Mesenchymal stem cell (in vitro differentiated cells and primary cell): ENCODE results near the gene NEURL3.

Experiments used
- DNase-seq: peaks from one replicate; pipeline ENCODE4 v3.0.0-alpha.2; 2013
- H2AFZ ChIP-seq: one replicate; pipeline ENCODE4 v1.6.1; 2013; ENCODE audit warnings: low read depth, mild to moderate bottlenecking, control low read depth, inconsistent platforms, low read length, moderate library complexity
- H2AK5ac ChIP-seq: 2 replicates; pipeline ENCODE4 v1.6.1; 2013; ENCODE audit warnings: low read length, moderate library complexity, mild to moderate bottlenecking, inconsistent platforms; ENCODE audit not compliant: severe bottlenecking
- H2BK120ac ChIP-seq: one replicate; pipeline ENCODE4 v1.6.1; 2013; ENCODE audit warnings: low read depth, mild to moderate bottlenecking, inconsistent platforms, low read length, moderate library complexity
- H2BK12ac ChIP-seq, 2 experiments: one replicate each; pipeline ENCODE4 v1.6.1; 2013; ENCODE audit warnings: inconsistent platforms in 2 of 2, low read length in 2 of 2, mild to moderate bottlenecking in 2 of 2, moderate library complexity in 2 of 2, control low read depth in 1 of 2
- H2BK15ac ChIP-seq: one replicate; pipeline ENCODE4 v1.6.1; 2013; ENCODE audit warnings: mild to moderate bottlenecking, low read depth, inconsistent platforms; ENCODE audit not compliant: poor library complexity, severe bottlenecking
- H2BK5ac ChIP-seq: 2 replicates; pipeline ENCODE4 v1.6.1; 2013; ENCODE audit warnings: low read depth, mild to moderate bottlenecking, low read length, control low read depth, inconsistent platforms; ENCODE audit not compliant: poor library complexity, severe bottlenecking
- H3K14ac ChIP-seq, 2 experiments: one replicate each; pipeline ENCODE4 v1.6.1; 2013; ENCODE audit warnings: inconsistent platforms in 2 of 2, low read length in 2 of 2, control low read depth in 1 of 2, mild to moderate bottlenecking in 1 of 2, moderate library complexity in 1 of 2
- H3K18ac ChIP-seq, 2 experiments: one replicate each; pipeline ENCODE4 v1.6.1; 2013; ENCODE audit warnings: inconsistent platforms in 2 of 2, low read length in 2 of 2, control low read depth in 1 of 2, low read depth in 1 of 2, mild to moderate bottlenecking in 1 of 2
- H3K23ac ChIP-seq, 2 experiments: one replicate each; pipeline ENCODE4 v1.6.1; 2013; ENCODE audit warnings: inconsistent platforms in 2 of 2, low read length in 2 of 2, mild to moderate bottlenecking in 2 of 2, moderate library complexity in 2 of 2, control low read depth in 1 of 2
- H3K27ac ChIP-seq: 2 replicates; pipeline ENCODE4 v1.5.1; 2013; ENCODE audit warnings: mild to moderate bottlenecking, moderate library complexity, low read length, control low read depth, inconsistent platforms; ENCODE audit not compliant: poor library complexity, severe bottlenecking
- H3K27me3 ChIP-seq, 2 experiments: 2 replicates each; pipeline versions ENCODE4 v1.6.1 to v1.7.0; 2013; ENCODE audit warnings: low read length in 2 of 2, mild to moderate bottlenecking in 2 of 2, moderate library complexity in 2 of 2, control low read depth in 1 of 2, inconsistent platforms in 1 of 2; ENCODE audit not compliant: control insufficient read depth in 1 of 2, insufficient read depth in 1 of 2
- H3K36me3 ChIP-seq, 2 experiments: 2 replicates each; pipeline versions ENCODE4 v1.6.1 to v1.7.0; 2013; ENCODE audit warnings: low read length in 2 of 2, control low read depth in 1 of 2, inconsistent platforms in 1 of 2, low read depth in 1 of 2, mild to moderate bottlenecking in 1 of 2; ENCODE audit not compliant: insufficient read depth in 2 of 2, control insufficient read depth in 1 of 2
- H3K4ac ChIP-seq, 2 experiments: one replicate each; pipeline ENCODE4 v1.6.1; 2013; ENCODE audit warnings: inconsistent platforms in 2 of 2, low read length in 2 of 2, mild to moderate bottlenecking in 2 of 2, moderate library complexity in 2 of 2, control low read depth in 1 of 2, low read depth in 1 of 2
- H3K4me1 ChIP-seq: 2 replicates; pipeline ENCODE4 v1.6.1; 2013; ENCODE audit warnings: low read depth, low read length, control low read depth; ENCODE audit not compliant: control insufficient read depth, insufficient read depth
- H3K4me2 ChIP-seq: 2 replicates; pipeline ENCODE4 v1.6.1; 2013; ENCODE audit warnings: low read length, mild to moderate bottlenecking, inconsistent platforms; ENCODE audit not compliant: poor library complexity, severe bottlenecking
- H3K4me3 ChIP-seq, 2 experiments: 2 replicates each; pipeline versions ENCODE4 v1.5.1 to v1.7.0; 2013; ENCODE audit warnings: low read length in 2 of 2, mild to moderate bottlenecking in 2 of 2, control low read depth in 1 of 2, low read depth in 1 of 2; ENCODE audit not compliant: insufficient read depth in 1 of 2
- H3K79me1 ChIP-seq: replicated peaks from 2 replicates; pipeline ENCODE4 v1.6.1; 2013; ENCODE audit warnings: mild to moderate bottlenecking, control low read depth, low read length, inconsistent platforms; ENCODE audit not compliant: poor library complexity, severe bottlenecking
- H3K9ac ChIP-seq: 2 replicates; pipeline ENCODE4 v1.7.0; 2013; ENCODE audit warnings: mild to moderate bottlenecking, low read length, moderate library complexity
- H3K9me3 ChIP-seq: 2 replicates; pipeline ENCODE4 v1.7.0; 2013; ENCODE audit warnings: mild to moderate bottlenecking, low read length; ENCODE audit not compliant: control insufficient read depth
- H4K8ac ChIP-seq: one replicate; pipeline ENCODE4 v1.6.1; 2013; ENCODE audit warnings: inconsistent platforms, mild to moderate bottlenecking, low read length, moderate library complexity
- H4K91ac ChIP-seq: one replicate; pipeline ENCODE4 v1.6.1; 2013; ENCODE audit warnings: mild to moderate bottlenecking, low read length, inconsistent platforms
- WGBS: methylation state at CpG from one replicate; pipeline ENCODE4 v1.1.7; 2013; ENCODE audit warnings: mixed read lengths; 5-methylcytosine and 5-hydroxymethylcytosine counted together

The NEURL3 gene

GRCh38 chr2:96503637-96504243 lies 1.4 kb downstream of the NEURL3 start:
- Histone ChIP-seq H3K9ac (no peak overlapping the region), H3K4ac (no peak overlapping the region), H3K9me3 (no peaks in the 10 kb centered on the region), H2BK120ac (no peak overlapping the region), H2BK5ac (no peak overlapping the region), H3K79me1 (no peaks in the 10 kb centered on the region), H3K4me2 (no peak overlapping the region), H2BK15ac (no peak overlapping the region), H3K14ac (no peak overlapping the region), H2AK5ac (no peak overlapping the region), H2BK12ac (no peak overlapping the region), H3K18ac (no peak overlapping the region), H3K36me3 (peaks cover 0 to 4% of the 10 kb centered on the region in 2 experiments), H3K4me3 (no peak overlapping the region), H3K4me1 (peaks cover 53% of the 10 kb centered on the region), H2AFZ (no peak overlapping the region), H4K91ac (no peak overlapping the region), H3K23ac (no peak overlapping the region), H3K27me3 (peaks cover 12 to 55% of the 10 kb centered on the region in 2 experiments), H4K8ac (no peak overlapping the region), H3K27ac (no peak overlapping the region)
- WGBS: 82% methylated on average over 9 of the region's 12 CpGs
- no peak for DNase-seq

GRCh38 chr2:96502891-96503636 lies 2.1 kb downstream of the NEURL3 start:
- 85% methylated on average over 11 of the region's 13 CpGs for WGBS

GRCh38 chr2:96501886-96502810 lies 3.0 kb downstream of the NEURL3 start:
- Histone ChIP-seq H2BK15ac (no peak overlapping the region), H3K27me3 (peaks cover 21 to 68% of the 10 kb centered on the region in 2 experiments), H3K18ac (no peak overlapping the region), H3K14ac (no peak overlapping the region), H3K79me1 (no peaks in the 10 kb centered on the region), H2BK120ac (no peak overlapping the region), H3K36me3 (peaks cover 0 to 4% of the 10 kb centered on the region in 2 experiments), H2BK12ac (no peak overlapping the region), H3K23ac (no peak overlapping the region), H3K4me3 (no peak overlapping the region), H3K4ac (no peak overlapping the region), H4K91ac (no peak overlapping the region), H4K8ac (no peak overlapping the region), H3K4me1 (peaks cover 42% of the 10 kb centered on the region), H3K4me2 (no peak overlapping the region), H3K9me3 (no peaks in the 10 kb centered on the region), H2AK5ac (no peak overlapping the region), H3K9ac (no peak overlapping the region), H2BK5ac (no peak overlapping the region), H2AFZ (no peak overlapping the region), H3K27ac (no peak overlapping the region)
- DNase-seq: no peak
- 78% methylated on average over 16 of the region's 16 CpGs for WGBS

More at GRCh38 chr2:96502891-96503636, 2.1 kb downstream of the NEURL3 start:
- Histone ChIP-seq H3K79me1 (no peaks in the 10 kb centered on the region), H3K18ac (no peak overlapping the region), H3K27me3 (peaks cover 15 to 59% of the 10 kb centered on the region in 2 experiments), H3K9me3 (no peaks in the 10 kb centered on the region), H3K14ac (peak overlapping the region in 1 of 2 experiments; percentile 41), H3K4me2 (no peak overlapping the region), H2BK12ac (no peak overlapping the region), H4K8ac (no peak overlapping the region), H2BK15ac (no peak overlapping the region), H3K36me3 (peaks cover 0 to 4% of the 10 kb centered on the region in 2 experiments), H2AFZ (no peak overlapping the region), H3K4ac (no peak overlapping the region), H2AK5ac (no peak overlapping the region), H3K4me1 (peaks cover 47% of the 10 kb centered on the region), H3K9ac (no peak overlapping the region), H2BK120ac (no peak overlapping the region), H2BK5ac (no peak overlapping the region), H4K91ac (no peak overlapping the region), H3K4me3 (no peak overlapping the region), H3K27ac (no peak overlapping the region), H3K23ac (no peak overlapping the region)
- DNase-seq: no peak

- Histone ChIP-seq H2AFZ (no peak overlapping the region), H4K8ac (no peak overlapping the region), H3K14ac (no peak overlapping the region), H2BK120ac (no peak overlapping the region), H3K4ac (no peak overlapping the region), H3K23ac (no peak overlapping the region), H2BK15ac (no peak overlapping the region), H2BK12ac (no peak overlapping the region), H3K27ac (no peak overlapping the region), H3K4me1 (peaks cover 37% of the 10 kb centered on the region), H3K36me3 (peaks cover 0 to 4% of the 10 kb centered on the region in 2 experiments), H4K91ac (no peak overlapping the region), H3K9me3 (no peaks in the 10 kb centered on the region), H3K79me1 (no peaks in the 10 kb centered on the region), H2BK5ac (no peak overlapping the region), H3K27me3 (peaks cover 27 to 75% of the 10 kb centered on the region in 2 experiments), H2AK5ac (no peak overlapping the region), H3K9ac (no peak overlapping the region), H3K4me2 (no peak overlapping the region), H3K4me3 (no peak overlapping the region), H3K18ac (no peak overlapping the region)
- 50% methylated on average over 1 of the region's 2 CpGs for WGBS
- DNase-seq: no peak
Observed at GRCh38 chr2:96501471-96501874, 3.7 kb downstream of the NEURL3 start.
